GM18502 (cell line): Measurements from ENCODE around the gene ZNF622.

Source experiments
- ATAC-seq: cut with Tn5 transposase; IDR thresholded peaks from one replicate; pipeline ENCODE4 v1.9.1; 2021; ENCODE audit warnings: mild to moderate bottlenecking; ENCODE audit not compliant: unreplicated experiment, poor library complexity

The ZNF622 gene, protein sequence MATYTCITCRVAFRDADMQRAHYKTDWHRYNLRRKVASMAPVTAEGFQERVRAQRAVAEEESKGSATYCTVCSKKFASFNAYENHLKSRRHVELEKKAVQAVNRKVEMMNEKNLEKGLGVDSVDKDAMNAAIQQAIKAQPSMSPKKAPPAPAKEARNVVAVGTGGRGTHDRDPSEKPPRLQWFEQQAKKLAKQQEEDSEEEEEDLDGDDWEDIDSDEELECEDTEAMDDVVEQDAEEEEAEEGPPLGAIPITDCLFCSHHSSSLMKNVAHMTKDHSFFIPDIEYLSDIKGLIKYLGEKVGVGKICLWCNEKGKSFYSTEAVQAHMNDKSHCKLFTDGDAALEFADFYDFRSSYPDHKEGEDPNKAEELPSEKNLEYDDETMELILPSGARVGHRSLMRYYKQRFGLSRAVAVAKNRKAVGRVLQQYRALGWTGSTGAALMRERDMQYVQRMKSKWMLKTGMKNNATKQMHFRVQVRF

DNA sequence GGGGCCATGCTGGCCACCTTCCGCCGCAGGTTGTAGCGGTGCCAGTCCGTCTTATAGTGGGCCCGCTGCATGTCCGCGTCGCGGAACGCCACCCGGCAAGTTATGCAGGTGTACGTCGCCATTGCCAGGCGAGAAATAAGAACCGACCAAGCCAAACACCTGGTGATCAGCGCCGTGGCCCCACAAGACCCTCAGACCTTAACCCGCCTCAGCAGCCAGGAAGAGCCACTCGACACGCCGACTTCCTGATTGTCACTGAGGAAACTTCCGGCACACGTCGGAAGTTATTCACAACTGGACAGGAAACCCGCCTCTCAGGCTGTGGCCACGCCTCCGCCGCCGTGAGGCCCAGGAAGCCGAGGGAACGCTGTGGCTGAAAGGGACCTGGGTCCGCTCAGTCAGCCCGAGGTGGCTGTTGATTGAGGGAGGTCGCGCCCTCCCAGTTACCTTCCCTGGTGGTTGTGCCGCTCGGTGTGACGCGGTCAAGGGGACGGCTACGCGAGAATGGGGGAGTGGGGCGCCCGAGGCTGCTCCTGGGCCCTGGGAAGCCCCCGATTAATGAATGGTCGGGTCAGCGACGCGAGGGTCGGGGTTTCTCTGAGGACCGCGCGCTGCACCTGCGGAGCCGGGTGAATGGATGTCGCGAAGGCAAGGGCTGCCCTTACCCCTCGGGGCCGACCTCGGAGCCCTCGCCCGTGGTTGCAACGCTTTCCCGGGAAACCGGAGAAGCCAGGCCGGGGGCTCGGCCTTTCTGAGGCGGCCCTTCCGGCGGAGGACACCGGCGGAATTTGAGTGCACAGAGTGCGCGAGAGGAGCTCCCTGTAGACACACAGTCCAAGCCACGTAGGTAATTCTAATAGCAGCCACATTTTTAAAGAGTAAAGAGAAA lies at the start of gene ZNF622:
Gene ZNF622 (minus strand): TSS at position 257 of the 889 bp plus-strand sequence. CDS start 135 bp downstream, at position 122.
- ATAC-seq = peak; percentile 83

DNA sequence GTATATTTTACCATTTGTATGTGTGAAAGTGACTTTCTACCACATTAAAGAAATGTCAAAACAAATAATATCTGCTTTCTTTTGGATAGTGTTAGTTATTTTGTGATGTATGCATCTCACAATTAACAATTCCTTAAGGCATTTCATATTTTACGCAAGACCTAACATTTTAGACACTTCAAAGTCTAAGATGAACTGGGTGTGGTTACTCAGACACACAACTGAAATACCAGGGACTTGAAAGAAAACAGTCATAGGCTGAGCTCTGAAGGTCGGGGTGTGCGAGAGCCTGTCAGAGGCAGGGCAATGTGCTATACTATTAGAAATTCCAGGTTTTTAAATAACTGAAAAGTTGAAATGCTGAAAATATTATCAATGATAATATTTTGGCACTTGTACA lies 44.5 kb upstream of the ZNF622 start:
- ATAC-seq = no peak

DNA sequence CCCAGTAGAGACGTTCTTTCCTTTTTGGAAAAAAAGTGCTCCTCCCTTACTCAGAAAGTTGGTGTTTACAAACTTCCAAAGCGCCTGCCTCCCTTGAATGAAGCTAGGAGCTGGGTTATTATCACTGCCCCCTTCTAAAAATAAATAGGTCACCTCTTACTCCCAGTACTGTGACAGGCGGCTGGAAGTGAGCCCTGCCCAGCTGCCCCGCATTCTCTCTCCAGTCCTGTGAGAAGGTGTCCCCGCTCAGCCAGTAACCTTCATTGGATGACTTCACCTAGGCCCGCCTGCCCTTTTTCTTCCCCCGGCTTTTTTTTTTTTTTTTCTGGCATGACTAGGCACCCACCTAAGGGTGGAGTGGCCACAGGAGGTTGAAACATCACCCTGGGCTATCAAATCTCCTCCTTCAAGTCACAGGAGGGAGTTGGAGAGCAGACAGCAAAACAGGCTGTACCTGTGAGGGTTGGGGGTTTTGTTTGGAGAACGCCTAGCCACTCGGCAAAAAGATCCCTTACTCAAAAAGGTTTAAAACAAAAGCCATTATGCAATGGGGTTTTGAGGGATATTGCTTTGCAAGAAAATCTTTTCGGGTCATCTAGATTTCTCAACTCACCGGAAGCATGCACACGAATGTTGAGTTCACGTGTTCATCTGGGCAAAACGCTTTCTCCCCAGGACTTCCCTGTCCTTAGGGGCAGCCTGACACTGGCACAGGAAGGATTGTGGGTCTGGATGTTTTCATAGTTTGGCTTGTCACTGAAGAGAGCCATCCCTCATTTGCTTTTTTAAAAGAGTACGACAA lies 43.3 kb upstream of the ZNF622 start:
- ATAC-seq = no peak

DNA sequence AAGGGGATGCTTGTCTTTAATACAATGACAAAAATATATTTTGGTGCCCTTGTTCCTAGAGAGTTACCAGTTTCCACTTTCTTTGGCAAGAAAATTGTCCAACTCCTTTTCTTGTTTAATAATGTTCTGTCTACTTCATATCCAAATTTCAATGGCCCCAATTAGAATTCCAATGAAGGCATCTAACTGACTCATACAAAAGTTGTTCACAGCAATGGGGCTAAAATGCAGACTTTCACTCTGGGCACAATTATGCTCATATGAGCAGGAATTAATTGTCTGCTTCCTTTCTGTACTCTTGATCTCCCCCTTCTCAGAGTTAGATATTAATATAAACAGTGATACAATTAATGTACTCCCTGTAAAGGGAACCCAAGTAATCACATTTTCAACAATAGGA lies 42.1 kb upstream of the ZNF622 start:
- ATAC-seq = no peak

DNA sequence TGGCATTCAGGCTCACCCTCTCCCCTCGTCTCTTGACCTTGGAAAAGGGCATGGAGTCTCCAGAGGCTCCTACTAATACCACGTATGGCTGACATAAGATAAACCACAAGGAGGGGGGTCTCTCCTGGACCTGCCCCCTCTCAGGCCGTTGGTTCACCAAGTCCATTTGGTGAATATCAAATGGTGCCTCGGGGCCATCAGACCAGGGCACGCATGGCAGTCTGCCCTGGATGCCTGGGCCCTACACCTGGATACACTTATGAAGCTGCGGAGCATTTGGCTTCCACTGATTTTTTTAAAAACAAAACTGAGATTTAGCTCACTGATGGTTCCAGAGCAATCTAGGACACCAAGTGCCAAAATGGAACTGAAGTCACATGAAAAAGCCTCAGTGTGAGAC lies 40.3 kb upstream of the ZNF622 start:
- no peak for ATAC-seq

DNA sequence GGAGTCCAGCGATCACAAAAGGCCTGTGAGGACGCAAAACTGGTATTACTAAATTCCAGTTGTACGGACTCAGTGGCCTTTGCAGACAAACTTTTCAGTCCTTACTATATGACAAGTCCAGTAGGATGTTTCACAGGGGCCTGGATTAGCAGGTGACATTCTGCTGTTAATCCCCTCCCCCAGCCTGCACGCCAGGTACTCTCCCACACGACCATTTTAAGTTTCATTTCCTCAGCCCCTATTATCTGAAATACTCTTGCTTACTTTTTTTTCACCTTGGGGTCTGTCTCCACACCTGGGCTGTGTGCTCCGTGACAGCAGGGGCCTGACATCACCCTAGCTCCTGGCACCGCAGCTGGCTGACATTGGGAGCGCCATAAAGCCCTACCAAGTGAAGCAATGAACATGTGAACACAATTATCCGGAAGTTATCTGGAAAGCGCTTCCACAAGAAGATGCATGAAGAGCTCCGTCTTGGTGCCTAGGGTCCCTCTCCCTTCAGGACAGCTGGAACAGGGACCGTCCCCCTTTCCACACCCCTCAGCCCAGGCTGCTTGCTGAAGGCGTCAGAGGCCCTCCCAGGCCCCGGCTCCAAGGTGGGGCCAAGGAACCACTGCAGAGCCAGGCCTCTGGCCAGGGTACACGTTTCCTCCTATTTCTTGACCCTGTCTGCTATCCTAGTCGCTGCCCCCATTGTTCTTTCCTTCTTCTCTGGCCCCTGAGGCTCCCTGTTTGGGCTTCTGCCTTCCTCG lies 39.7 kb upstream of the ZNF622 start:
- ATAC-seq = no peak

DNA sequence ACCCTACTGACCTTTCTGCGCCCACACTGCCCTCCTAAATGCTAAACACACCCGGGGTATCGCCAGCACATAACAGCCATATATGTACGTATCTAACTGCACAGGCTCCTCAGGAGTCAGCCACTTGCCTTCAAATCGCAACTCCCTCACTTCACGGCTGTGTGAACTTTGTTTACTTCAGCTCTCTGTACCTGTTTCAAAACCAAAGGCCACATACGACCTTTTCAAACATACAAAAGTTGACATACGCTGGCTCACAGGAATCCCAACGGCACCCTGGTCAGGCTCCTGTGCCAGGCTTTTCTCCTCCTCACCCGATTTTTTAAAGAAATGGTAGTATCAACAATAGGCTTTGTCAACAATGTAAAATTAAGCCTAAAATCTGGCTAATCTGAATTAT lies 39.0 kb upstream of the ZNF622 start:
- no peak for ATAC-seq

DNA sequence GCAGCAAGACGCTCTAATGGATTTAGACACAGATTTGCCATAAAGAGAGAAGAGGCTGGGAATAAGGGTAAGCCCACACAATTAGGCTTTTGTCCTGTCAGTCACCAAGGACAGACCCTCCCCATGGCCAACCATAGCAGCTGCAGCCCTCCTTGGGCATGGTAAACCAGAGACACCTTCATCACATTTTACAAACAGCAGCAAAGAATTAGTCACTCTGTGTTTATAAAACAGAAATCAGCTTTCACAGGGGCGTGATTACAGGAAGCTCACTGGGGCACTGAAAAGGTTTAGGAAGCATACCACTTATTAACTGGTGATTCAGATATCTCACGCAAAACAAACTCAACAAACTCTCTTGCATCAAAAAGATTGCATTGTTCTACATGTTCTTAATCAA lies 37.3 kb upstream of the ZNF622 start:
- ATAC-seq = no peak

DNA sequence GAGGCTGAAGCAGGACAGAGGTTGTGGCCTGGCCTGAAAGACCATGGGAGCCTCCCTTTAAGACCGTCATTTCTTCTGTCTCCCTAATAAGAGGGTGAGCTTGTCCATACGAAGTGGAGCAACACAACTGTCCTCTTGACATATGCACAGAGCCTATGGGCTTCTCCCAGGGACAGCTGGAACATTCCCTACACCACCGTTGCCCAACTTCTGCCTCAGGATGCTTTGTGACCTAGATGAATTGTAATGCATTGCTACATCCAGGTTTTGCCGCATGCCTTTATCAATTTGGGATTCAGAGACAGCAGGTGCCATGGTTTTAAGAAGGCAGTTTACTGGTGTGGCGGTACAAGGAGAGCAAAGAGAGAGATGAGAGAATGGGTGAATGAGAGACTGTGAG lies 34.4 kb upstream of the ZNF622 start:
- ATAC-seq = no peak

DNA sequence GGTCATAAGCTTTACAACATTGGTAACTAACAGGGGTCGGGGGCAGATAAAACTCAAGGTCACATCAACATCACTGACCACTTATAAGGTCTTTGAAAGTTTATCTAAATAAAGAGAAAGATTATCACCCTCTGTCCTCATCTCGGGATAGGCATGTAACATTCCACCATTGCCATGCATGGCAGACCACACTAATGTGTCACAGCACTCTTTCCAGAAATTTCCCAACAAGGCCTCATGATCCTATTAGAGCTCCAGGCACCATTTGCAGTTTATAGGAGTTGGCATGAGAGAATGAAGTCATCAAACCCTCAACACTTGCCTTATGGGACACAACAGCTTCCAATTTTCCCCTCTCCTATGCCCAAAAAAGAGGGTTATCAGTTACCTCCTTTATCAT lies 31.9 kb upstream of the ZNF622 start:
- ATAC-seq = no peak

DNA sequence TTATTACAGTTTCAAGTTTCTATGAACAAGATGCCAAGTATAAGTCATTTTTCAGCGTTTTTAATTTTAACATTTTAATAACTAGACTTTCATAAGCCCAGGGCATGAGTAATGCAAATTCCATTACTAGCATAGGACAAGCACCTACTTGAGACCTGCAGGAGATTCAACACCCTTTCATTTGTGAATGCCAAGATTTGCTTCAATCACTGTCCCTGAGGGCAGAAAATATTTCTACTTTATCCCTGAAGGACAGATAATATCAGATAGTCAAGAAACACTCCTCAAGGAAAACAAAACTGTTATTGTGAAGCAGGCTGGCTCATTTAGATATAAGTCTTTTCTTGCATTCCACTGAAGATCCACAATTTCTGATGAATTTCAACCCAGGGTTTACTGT lies 27.7 kb upstream of the ZNF622 start:
- no peak for ATAC-seq

DNA sequence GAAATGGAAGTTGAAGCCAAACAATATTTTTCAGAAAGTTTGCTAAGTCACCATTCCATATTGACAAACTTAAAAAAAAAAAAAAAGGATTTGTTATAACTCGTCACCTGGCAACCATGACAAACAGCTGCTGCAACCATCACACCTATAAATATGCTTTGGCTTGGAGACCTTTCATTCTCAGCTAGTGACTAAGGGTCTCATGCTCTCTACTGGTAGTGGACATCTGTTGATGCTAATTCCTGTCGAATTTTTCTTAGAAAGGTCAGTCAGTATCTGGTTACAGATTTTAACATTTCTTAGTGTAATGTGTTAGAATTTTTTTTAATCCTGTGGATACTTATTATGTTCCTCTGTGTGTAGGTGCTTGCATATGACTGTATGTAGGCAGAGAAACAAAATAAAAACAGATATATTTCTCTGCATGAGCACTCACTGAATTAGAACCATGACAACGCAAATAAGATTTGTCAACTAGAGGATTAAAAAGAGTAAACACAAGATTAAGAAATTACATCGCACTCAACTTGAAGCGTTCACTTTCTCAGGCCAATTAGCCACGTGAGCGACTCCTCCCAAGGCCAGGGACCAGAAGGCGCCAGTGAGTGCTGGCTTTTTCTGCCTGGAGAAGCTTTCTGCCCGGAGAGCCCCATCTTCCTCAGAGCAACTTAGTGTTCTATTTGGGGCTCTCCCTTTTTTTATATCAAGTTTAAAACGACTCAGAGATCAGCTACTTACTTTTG lies 27.0 kb upstream of the ZNF622 start:
- ATAC-seq = no peak

DNA sequence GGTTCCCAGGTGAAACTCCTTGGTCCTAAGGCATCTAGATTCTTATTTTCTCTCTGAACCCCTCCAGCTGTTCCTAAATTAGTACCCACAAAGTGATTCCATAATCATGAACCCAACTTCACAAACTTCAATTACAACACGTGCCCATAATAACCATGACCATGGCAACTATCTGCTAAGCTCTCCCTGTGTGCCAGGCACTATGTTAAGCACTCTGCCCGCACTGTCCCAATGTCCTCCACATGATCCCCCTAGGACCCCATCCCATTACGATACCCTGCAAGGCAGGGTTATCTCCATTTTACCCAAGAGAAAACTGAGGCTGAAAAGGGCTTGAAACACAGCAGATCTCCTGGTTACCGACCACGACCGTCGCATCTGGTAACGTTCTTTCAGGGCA lies 25.3 kb upstream of the ZNF622 start:
- no peak for ATAC-seq

DNA sequence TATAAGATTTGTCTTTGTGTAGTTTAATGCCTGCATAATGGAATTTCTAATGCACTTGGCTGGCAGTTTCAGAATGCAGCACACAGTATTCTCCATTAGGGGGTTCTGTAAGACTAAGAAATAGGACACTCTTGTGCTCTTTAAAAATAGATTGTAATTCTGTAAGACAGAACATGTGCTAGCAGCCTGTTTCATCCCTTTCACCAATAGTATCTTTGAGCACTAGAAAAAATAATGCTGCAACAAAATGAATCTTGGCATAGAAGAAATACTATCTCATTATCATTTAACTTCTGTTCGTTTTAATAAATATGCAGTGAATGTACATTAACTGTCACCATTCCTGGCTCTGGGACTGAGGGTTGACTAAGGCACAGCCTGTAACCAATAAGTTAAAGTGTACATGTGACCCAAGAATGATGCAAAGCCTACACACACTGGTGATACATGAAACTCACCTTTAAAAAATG lies 23.8 kb upstream of the ZNF622 start:
- ATAC-seq = peak; percentile 90

DNA sequence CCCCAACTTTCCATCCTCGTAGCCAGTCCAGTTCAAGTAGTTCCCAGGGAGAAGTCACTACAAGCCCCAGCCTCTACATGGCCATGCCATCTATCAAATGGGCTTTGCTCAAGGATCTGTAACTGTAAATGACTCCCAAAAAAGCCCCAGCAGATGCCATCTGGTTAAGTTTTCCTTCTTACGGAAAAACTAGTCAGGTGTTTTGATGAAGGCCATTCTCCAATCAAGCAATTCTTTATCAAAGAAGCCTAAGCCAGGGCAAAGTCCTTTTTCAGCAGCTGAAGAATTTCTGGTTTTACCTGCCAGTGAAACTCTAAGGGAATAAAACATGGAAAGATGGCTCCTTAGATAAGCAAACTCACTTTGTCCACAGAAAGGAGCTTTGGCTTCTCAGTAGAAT lies 21.9 kb upstream of the ZNF622 start:
- no peak for ATAC-seq

DNA sequence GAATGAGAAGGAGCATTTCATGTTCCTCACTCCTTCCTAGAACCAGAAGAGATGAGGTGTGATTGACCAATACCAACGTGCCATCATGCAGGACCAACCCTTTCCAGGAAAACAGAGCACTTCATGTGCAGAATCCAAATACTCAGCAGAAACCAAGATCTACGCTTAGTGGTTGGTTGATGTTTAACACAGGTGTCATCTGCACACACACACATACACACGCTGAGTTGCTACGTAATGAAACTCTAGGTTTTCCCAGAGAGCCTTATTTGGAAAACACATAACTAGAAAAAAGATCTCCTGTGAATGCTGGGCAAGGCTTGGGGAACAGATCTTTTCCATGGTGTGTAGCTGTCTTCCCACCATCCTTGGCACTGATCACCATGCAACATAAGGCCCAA lies 21.1 kb upstream of the ZNF622 start:
- ATAC-seq = no peak

DNA sequence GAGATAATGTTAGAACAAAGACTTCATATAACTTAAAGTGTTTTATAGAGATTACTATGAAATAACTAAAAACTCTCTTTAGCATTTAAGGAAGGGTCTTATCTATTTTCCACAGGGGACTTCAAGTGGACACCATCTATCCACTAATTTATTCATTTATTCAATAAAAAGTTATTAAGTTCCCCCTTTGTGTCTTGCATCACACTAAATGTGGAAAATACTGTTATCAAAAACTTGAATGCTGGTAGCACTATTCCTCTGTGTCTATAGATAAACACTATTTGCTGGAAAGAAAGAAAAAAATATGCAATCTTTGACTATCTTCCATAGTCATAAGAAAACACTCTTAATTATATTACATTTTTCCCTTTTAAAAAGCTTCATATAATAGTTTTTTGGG lies 20.1 kb upstream of the ZNF622 start:
- no peak for ATAC-seq

DNA sequence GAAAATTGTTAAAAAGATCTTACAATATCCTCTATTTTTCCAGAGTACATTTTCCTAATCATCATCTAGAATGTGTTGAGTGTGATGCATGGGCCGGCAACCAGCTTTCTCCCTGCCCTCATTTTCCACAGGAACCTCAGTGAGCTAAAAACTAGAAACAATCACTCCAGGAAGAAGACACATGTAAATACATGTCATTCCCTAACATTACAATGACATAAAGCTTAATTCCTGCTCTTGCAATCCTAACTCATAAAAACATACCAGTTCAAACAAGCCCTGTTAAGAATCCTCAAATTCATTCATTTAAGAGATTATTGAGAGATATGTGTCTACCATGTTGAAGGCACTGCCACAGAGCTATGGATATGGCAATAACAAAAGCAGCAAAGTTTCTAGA lies 18.5 kb upstream of the ZNF622 start:
- ATAC-seq = no peak

DNA sequence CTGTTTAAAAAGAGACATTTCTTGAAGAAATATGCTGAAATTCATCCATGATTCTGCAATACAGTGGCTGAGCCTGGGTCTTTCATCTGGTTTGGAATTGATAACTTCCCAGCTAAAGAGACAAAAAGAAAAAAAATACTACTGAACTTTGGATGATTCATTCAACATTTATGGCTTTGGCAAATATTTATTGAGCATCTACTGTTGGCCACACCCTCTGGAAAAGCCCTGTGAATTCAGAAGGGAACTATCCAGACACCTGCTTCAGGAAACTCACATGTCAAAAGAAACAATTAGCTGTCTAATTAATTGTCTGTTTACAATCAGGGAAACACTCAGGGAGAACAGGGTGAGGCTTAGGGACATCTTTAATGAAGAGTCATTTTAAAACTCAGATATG lies 17.8 kb upstream of the ZNF622 start:
- no peak for ATAC-seq
